WTC11 (cell line): ENCODE data around the gene ARHGAP4.

Experiments used
- ARID4B ChIP-seq: sonication (generic); formaldehyde crosslinking; IDR thresholded peaks from 2 replicates; pipeline ENCODE4 v1.8.0; 2023; ENCODE audit warnings: missing genetic modification reagents, mild to moderate bottlenecking, borderline replicate concordance
- ATF3 ChIP-seq: sonication (generic); formaldehyde crosslinking; conservative IDR thresholded peaks from 2 replicates; pipeline ENCODE4 v1.8.1; 2022; ENCODE audit warnings: mild to moderate bottlenecking, missing genetic modification reagents
- CTCF ChIP-seq: fragments of 200-600 bp; IDR thresholded peaks from 2 replicates; pipeline ENCODE4 v1.8.0; 2022; ENCODE audit warnings: antibody characterized with exemption
- ETV6 ChIP-seq: sonication (generic); formaldehyde crosslinking; IDR thresholded peaks from 2 replicates; pipeline ENCODE4 v1.8.1; 2022; ENCODE audit warnings: mild to moderate bottlenecking, missing genetic modification reagents
- KAT7 ChIP-seq: sonication (generic); formaldehyde crosslinking; IDR thresholded peaks from 2 replicates; pipeline ENCODE4 v1.8.1; 2023; ENCODE audit warnings: missing genetic modification reagents, mild to moderate bottlenecking, borderline replicate concordance
- MAX ChIP-seq: sonication (generic); formaldehyde crosslinking; IDR thresholded peaks from 2 replicates; pipeline ENCODE4 v1.8.0; 2022; ENCODE audit warnings: mild to moderate bottlenecking, missing genetic modification reagents
- NR2C2 ChIP-seq: sonication (generic); formaldehyde crosslinking; IDR thresholded peaks from 2 replicates; pipeline ENCODE4 v1.8.0; 2022; ENCODE audit warnings: mild to moderate bottlenecking, missing genetic modification reagents
- NR3C1 ChIP-seq: sonication (generic); formaldehyde crosslinking; conservative IDR thresholded peaks from 2 replicates; pipeline ENCODE4 v1.8.1; 2023; ENCODE audit warnings: low read depth, mild to moderate bottlenecking, missing genetic modification reagents
- RELA ChIP-seq: sonication (generic); formaldehyde crosslinking; IDR thresholded peaks from 2 replicates; pipeline ENCODE4 v1.8.1; 2022; ENCODE audit warnings: missing genetic modification reagents, mild to moderate bottlenecking, borderline replicate concordance
- ZNF121 ChIP-seq: sonication (generic); formaldehyde crosslinking; IDR thresholded peaks from 2 replicates; pipeline ENCODE4 v1.8.0; 2023; ENCODE audit warnings: missing genetic modification reagents

- TF ChIP-seq ZNF121 (no peak), CTCF (no peak), KAT7 (CRISPR knock-in tag) (no peak), ATF3 (no peak), RELA (CRISPR knock-in tag) (no peak), ETV6 (no peak), NR2C2 (no peak), ARID4B (CRISPR knock-in tag) (no peak), NR3C1 (CRISPR knock-in tag) (no peak), MAX (0 out of 2 replicates have a peak, but pooled peaks have one; percentile 25)
These were observed 15.5 kb upstream of the ARHGAP4 start for GRCh38 chrX:153941336-153942252.
